T-helper 1 cell (primary cell): ENCODE measurements around the gene MAP4K3.
A peak's percentile ranks its signal among the peaks of the same experiment; 100 is the strongest.

Source experiments
- DNase-seq, 5 donors: peaks; one replicate each; pipeline ENCODE4 v3.0.0-alpha.2; 2012 to 2020

The MAP4K3 gene

DNA sequence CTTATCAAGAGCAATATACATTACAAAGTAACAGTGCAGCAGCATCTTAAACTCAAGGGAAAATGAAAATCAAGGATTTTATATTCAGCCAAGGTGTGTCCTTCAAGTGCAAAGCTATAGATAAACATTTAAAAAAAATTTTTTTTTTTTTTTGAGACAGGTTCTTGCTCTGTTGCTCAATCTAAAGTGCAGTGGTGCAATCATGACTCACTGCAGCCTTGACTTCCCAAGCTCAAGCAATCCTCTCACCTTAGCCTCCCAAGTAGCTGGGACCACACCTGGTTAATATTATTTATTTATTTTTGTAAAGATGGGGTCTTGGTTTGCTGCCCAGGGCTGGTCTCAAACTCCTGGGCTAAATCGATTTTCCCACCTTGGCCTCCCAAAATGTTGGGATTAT, 202.3 kb downstream of the MAP4K3 start:
- no peak for DNase-seq

DNA sequence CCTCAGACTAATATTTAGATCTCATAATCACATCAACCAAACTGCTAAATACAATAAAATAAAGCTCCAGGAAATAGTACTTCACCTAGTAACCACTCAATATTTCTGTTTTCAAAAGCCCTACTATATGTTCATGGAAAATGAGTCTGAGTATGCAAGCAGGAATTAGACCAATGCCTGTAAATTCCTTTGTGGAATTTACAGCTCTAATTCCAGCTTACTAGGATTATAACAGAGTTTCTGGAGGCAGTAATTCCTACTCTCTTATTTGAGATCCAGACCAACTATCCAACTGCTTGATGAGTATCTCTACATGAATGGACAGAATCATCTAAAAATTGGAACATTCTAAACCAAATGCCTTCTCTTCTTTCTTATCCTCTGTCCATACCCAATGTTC, 204.9 kb downstream of the MAP4K3 start:
- DNase-seq: no peak

DNA sequence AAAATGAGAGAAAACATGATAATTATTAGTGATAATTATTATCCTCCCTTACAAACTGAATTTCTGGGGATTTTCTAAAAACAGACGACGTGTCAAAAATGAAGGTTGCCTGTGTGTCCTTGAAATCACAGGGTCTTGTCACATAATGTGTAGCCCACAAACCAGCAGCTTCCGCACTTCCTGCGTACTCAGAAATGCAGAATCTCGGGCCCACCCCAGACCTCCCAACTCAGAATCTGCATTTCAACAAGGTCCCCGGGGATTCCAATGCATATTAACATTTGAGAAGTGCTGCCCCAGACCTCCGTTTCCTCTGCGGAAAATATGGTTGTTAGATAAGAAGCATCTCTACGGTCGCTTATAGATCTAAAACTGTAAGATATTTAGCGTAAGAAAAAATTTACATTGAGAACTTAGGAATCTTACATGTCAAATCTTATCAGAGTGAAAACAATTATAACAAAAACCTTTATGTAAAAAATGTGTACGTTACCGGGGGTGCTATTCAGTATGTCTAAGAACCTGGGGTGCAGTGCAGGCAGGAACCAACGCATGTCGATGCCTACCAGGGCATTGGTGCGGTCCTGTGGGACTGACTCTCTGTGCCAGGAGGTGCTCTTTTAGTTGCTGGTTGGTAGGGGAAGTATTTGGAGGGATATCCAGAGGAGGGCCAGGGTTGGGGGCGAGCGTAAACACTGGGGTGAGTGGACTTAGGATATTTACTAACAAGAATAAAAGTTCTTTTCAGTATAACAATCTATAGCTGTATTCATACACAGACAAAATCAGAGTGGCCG, 208.5 kb downstream of the MAP4K3 start:
- peak in 1 of 5 donors; percentile 51 for DNase-seq

DNA sequence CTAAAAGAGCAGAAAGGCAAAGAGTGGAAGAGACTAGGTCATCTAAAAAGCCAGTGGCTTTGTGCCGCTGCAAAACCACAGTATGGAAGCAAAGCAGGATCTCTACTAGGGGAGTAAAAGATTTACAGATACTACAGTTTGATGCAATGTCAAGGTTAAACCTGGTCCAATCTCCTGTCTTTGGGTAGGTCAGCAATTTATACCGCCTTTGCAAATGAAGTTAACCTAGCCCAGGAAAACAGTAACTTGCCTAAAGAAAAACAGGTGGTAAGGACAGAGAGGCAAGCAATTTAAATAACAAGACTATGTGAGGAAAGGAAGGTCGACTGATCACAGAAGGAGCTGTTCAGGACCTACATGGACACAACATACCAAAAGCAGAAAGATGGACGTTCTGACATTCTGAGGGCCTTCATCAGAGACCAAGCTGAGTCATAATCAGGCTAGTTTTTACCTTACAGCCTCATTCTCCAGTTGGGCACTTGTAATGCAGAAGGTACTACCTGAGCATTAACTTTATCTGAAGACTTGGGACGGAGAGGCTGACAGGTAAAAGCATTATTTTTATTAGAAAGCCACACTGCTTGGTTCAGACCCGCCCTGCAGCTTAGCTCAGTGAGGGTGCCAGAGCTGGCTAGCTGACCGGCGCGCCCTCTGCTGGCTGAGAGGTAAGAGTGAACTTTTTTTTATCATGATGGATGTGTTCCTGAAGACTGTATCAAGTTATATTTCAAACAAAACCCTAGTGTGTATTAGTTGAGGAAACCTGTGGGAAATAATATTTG, 209.3 kb downstream of the MAP4K3 start:
- DNase-seq: peak; percentile 56 to 83 (median 73)

DNA sequence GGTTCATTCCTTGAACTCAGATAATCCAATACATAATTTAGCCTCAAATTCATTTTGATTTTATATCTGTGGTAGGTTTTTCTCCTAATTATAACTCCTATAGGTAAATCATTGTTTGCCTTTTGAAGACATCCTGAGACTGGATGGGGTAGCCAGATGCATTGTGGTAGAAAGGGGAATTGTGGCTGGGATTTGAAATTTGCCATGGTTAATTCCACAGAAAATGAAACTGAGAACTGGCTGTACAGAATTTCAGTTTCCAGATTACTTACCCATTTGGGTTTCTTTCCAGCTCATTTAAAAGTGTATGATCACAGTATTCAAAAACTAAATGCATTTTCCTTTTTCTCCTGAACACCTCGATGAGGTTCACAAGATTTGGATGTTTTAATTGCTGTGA, 211.5 kb downstream of the MAP4K3 start:
- no peak for DNase-seq

DNA sequence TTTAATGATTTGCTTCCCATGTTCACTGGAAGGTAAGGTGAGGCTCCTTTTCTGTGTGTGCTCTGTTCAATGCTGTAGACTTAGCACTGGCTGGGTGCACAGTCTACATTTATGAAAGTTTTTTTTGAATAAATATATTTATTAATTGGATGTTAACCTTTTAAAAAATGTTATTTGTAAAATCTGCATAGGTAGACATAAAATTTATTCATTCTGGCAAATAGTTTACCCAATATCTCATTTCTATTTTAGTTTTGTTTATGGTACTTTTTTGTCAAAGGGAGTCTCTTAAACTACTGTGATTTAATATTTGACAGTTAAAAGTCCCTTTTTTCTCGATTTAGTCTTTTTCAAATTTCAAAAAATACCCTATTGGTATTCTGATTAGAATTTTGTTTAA, 213.2 kb downstream of the MAP4K3 start:
- DNase-seq: no peak

DNA sequence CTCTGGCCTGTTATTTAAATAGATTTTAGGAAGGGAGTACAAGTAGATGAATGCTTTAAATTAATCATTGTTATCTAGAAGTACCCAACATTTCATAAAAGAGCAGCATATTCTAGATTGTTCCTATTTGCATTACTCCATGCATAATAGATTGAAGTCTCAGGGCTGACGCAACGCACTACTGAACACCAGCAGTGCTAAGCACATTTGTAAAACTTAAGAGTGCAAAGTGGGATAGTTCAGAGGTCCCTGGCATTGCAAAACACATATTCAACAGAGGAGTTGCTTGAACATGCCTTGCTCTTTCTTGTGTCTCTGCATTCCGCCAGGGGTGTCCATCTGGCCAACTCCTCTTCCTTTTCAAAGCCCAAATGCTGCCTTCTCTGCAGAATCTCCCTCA, 215.6 kb downstream of the MAP4K3 start:
- DNase-seq: no peak

DNA sequence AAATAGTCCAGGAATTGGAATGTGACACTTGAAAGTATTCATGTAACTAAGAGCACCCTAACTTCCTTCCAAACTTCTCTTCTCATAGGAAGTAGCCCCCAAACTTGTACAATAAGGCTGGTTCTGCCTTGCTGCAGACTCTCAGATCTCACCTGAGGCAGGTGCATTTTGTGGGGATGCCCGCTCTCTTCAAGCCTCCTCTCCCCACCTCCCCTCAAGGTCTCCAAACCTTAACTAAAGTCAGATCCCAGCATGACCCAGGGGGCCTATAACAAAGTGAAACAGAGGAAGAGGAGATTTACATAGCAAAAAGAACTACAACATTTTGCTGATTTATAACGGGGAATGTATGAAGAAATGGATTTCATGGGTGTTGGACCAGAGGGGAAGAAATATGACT, 216.9 kb downstream of the MAP4K3 start:
- DNase-seq: no peak

DNA sequence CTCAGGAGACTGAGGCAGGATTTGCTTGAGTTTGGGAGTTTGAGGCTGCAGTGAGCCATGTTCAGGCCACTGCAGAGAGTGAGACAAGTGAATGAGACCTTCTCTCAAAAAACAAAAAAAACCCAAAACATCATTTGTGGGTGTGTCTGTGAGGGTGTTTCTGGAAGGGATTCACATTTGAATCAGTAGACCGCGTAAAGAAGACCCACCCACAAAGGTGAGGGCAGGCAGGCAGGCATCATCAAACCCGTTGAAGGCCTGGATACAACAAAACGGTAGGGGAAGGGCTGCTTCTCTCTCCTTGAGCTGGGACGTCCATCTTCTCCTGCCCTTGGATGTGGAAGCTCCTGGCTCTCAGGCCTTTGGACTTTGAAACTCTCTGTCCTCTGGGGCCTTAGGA, 218.7 kb downstream of the MAP4K3 start:
- DNase-seq: peak in 1 of 5 donors; percentile 79

DNA sequence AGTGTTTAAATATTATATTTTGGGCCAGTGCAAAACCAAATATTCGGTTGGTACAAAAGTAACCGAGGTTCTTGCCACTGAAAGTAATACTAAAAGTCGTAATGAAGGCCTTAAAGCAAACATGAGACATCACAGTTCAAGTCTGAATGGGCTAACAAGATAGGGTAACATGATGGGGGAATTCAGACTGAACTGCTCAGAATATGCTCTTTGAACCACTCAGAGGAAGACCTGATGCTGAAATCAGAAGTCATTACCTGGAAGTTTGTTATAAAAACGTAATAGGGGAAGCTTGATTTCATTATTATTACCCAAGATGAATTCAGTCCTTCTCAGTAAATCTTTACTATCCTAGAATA, 219.9 kb downstream of the MAP4K3 start:
- DNase-seq: no peak

DNA sequence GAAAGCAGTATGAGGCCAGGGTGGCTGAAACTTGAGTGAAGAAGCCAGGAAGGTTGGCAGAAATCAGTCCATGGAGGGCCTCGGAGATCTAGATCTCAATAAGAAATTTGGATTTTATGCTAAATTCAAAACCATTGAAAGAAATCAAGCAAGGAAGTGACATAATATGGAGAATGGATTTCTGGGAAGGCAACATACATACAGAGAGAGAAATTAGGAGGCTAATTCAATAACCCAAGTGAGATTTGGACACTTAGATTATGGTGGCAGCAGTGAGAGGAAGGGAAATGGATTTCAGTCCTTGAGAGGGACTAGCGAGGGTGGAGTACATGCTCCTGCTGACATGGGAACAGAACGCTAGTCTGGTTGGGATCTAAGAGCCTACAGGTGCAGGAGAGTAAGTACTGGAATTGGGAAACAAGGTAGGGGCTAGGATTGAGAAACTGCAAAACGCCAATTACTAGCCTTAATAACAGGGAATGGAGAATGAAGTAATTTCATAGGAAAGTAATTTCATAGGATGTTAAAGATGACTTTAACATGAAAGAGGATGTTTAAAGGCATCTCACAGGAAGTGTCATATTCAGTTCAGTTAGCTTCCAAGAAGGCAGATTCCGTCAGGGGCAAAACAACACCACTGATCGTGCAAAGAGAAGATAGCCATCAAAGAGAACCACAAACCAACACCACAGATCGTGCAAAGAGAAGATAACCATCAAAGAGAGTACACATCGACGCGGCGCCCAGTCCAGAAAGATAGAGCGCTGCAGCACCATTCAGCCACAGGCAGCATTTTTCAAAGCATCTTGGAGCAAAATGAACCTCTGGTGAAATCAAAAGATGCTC, 220.5 kb downstream of the MAP4K3 start:
- DNase-seq: peak; percentile 19 to 98 (median 50)

DNA sequence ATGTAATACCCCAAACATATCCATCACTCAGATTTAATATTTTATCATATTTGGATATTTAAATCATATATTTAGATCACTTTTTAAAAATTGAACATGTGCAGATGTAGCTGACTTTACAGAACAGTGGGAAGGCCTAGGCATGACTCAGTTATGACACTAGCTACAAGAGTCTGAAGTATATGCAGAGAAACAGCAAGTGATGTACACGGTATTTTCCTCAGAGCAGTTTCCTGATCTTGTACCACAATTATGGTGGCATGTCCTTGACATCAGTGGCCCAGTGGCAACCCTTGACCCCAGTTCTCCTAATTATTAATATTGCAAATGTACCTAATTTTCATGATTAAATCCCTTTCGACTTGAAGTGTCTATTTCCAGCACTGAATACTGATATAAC, 221.5 kb downstream of the MAP4K3 start:
- DNase-seq: peak in 1 of 5 donors; percentile 69

DNA sequence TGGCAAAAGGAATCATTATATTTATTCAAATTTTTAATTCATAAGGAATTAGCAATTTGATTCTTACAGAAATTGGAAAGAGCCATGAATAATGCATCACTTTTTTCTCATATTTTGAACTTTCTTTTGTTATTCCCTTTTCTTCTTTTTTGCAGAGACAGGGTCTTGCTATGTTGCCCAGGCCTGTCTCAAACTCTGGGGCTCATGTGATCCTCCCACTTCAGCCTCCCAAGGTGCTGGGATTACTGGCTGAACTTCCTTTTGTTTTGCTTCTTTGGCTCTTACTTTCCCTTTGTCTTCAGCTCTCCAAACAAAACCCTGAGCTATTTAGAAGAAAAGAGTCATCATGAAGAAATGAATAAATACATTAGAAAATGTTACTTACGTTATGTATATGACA, 224.1 kb downstream of the MAP4K3 start:
- no peak for DNase-seq

DNA sequence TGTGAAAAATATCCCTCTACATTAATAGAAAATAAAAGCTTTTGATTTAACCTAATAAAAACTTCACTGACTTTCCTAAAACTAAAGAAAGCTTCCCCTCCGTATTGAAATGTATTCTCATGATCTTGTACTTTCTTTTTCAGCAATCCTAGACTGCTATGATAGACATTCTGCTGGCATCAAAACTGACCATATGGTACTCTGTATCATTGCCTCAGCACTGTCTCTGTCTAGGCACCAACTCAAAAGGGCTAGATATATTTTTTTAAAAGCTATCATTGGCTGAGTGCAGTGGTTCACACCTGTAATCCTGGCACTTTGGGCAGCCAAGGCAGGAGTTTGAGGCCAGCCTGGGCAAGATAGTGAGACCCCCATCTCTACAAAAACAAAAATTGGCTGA, 226.2 kb downstream of the MAP4K3 start:
- no peak for DNase-seq

DNA sequence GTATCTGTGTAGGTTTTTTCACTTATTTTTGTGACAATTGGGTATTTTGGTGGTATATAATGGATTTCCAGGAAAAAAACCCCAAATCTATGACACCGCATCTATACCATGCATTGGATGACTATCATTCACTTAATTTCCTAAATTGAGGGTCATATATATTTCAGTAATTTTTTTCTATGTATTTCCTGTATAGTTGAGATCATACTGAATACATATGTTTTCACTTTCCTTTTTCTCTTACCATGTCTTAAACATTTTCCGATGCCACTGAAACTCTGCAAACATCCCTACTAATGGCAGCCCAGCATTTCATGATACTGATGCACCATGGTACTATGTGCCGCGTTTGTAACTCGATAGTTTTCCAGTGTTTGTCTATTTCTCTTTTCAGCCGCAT, 233.7 kb downstream of the MAP4K3 start:
- no peak for DNase-seq

DNA sequence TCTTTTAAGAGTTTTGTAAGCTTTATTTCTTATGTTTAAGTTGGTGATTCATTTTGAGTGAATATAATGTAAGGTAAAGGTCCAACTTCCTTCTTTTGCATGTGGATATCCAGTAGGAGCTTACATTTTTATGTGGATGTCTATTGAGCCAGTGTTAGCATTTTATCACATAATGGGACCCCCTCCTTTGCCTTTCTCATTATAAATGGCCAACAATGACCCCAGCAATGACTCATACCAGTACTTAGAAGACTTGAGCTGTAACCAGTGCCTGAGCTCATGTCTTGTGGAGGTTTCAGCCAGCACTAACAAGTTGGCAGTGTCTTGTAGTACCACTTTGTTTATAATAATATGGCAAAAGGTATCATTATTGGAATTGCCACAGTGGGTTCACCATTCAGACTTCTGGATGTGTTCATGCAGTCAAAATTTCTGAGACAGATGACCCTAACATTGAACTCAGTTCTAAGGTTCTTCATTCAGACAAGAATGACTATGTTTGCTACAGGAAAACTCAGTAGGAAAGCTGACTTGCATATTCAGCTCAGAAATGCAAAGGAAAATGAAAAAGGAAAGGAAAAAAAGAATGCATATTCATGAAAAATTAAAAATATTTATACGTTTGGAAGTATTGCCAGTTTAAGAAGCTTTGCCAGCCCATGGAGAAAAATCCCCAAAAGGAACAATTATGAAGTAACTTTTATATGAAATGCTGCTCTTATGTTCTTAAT, 234.3 kb downstream of the MAP4K3 start:
- DNase-seq: peak in 1 of 5 donors; percentile 47
